ENCODE results near the gene AGAP1. TPM values are rescaled to one million over a fixed set of nuclear protein-coding genes. Genes with fewer than 3 reads are reported as not detected.
A peak's percentile ranks its signal among the peaks of the same experiment; 100 is the strongest.

Gene AGAP1
- total RNA-seq, 1 donor from 2014 or later: 47.2 TPM

DNA sequence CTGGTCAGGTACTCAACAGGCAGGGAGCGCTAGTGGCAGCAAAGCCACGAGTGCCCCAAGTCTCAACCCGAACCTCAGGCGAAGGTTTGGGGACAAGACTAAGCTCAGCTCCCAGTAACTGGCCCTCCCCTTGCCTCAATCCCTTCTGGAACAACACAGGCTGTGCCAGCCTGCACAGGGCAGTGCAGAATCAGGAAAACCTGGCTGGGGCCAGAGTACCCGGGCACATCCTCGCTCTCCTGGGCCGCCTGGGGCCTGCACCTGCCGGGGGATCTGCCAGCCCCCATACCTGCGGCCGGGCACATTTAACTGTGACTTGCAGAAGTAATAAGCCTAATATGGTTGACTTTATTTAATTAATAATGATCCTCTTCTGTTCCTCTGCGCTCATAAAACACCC lies 613.7 kb downstream of the AGAP1 start:
- Mint-ChIP-seq H3K4me3 (ENCODE audit: low read depth) (no peak overlapping the region), H3K4me1 (ENCODE audit: low read depth) (peaks cover 12% of the 10 kb centered on the region), H3K27ac (no peak overlapping the region), H3K27me3 (peaks cover 7% of the 10 kb centered on the region), H3K36me3 (ENCODE audit: insufficient read depth) (peaks cover 2% of the 10 kb centered on the region), H3K9me3 (ENCODE audit: low read depth) (no peaks in the 10 kb centered on the region)
- no peak for DNase-seq (ENCODE audit: low spot score, unreplicated experiment)
- no peak for TF ChIP-seq CTCF (IDR thresholded peaks at IDR 0.05; ENCODE audit: unreplicated experiment)

- H3K4me1 Mint-ChIP-seq (ENCODE audit: low read depth): peaks cover 12% of the 10 kb centered on the region
- H3K27ac Mint-ChIP-seq: no peak overlapping the region
- H3K4me3 Mint-ChIP-seq (ENCODE audit: low read depth): no peak overlapping the region
- peaks cover 2% of the 10 kb centered on the region for H3K36me3 Mint-ChIP-seq (ENCODE audit: insufficient read depth)
- DNase-seq (ENCODE audit: low spot score, unreplicated experiment): no peak
- H3K9me3 Mint-ChIP-seq (ENCODE audit: low read depth): no peaks in the 10 kb centered on the region
- peaks cover 11% of the 10 kb centered on the region for H3K27me3 Mint-ChIP-seq
- TF ChIP-seq CTCF (IDR thresholded peaks at IDR 0.05; ENCODE audit: unreplicated experiment): no peak
Observed at GRCh38 chr2:236107942-236108625, 614.2 kb downstream of the AGAP1 start.

DNA sequence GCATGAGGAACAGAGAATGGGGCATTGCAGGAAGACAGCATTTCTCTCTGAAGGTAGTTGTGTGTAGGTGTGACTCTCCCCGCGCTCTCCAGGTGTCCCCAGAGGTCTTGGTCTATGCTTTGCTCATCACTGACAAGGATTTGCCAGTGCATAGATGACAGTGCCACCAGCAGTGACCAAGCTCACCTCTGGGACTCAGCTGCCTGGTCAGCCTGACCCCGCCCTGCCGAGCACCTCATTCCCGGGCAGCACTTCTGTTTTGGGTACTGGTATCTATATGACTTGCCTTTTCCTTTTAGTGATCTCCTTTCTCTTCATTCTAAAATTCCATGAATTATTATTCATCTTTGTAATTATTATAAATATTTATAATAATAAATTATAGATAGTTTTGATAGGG lies 615.2 kb downstream of the AGAP1 start:
- DNase-seq (ENCODE audit: low spot score, unreplicated experiment): no peak
- no peaks in the 10 kb centered on the region for H3K9me3 Mint-ChIP-seq (ENCODE audit: low read depth)
- H3K27me3 Mint-ChIP-seq: peaks cover 15% of the 10 kb centered on the region
- TF ChIP-seq CTCF (IDR thresholded peaks at IDR 0.05; ENCODE audit: unreplicated experiment): no peak
- peaks cover 12% of the 10 kb centered on the region for H3K4me1 Mint-ChIP-seq (ENCODE audit: low read depth)
- H3K27ac Mint-ChIP-seq: peak overlapping the region; percentile 14
- peaks cover 2% of the 10 kb centered on the region for H3K36me3 Mint-ChIP-seq (ENCODE audit: insufficient read depth)
- no peak overlapping the region for H3K4me3 Mint-ChIP-seq (ENCODE audit: low read depth)

DNA sequence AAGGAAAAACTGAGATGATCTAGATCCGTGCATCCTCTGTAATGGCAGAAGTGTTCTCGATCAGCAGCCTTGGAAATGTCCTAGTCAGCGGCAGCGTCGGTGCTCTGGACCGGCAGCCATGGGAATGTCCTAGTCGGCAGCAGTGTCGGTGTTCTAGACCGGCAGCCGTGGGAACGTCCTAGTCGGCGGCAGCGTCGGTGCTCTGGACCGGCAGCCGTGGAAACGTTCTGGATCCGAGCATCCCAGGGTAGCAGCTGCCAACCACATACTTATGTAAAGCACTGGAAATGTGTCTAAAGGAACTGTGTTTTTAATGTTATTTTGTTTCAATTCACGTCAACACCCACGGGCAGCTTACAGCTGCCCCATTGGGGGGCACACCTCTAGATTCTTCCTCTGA lies 615.6 kb downstream of the AGAP1 start:
- H3K27ac Mint-ChIP-seq: no peak overlapping the region
- H3K27me3 Mint-ChIP-seq: peaks cover 17% of the 10 kb centered on the region
- no peak overlapping the region for H3K4me3 Mint-ChIP-seq (ENCODE audit: low read depth)
- no peaks in the 10 kb centered on the region for H3K9me3 Mint-ChIP-seq (ENCODE audit: low read depth)
- no peak for TF ChIP-seq CTCF (IDR thresholded peaks at IDR 0.05; ENCODE audit: unreplicated experiment)
- no peak for DNase-seq (ENCODE audit: low spot score, unreplicated experiment)
- H3K4me1 Mint-ChIP-seq (ENCODE audit: low read depth): peaks cover 12% of the 10 kb centered on the region
- H3K36me3 Mint-ChIP-seq (ENCODE audit: insufficient read depth): peaks cover 2% of the 10 kb centered on the region

- no peak overlapping the region for H3K27ac Mint-ChIP-seq
- H3K36me3 Mint-ChIP-seq (ENCODE audit: insufficient read depth): peaks cover 2% of the 10 kb centered on the region
- H3K9me3 Mint-ChIP-seq (ENCODE audit: low read depth): no peaks in the 10 kb centered on the region
- peaks cover 20% of the 10 kb centered on the region for H3K4me1 Mint-ChIP-seq (ENCODE audit: low read depth)
- TF ChIP-seq CTCF (IDR thresholded peaks at IDR 0.05; ENCODE audit: unreplicated experiment): no peak
- no peak for DNase-seq (ENCODE audit: low spot score, unreplicated experiment)
- no peak overlapping the region for H3K4me3 Mint-ChIP-seq (ENCODE audit: low read depth)
- peaks cover 30% of the 10 kb centered on the region for H3K27me3 Mint-ChIP-seq
Observed at GRCh38 chr2:236112466-236112865, 618.6 kb downstream of the AGAP1 start.

Data from progenitor cell of endocrine pancreas (in vitro differentiated cells).